ENCODE results near the gene LUZP4. TPM values are rescaled to one million over a fixed set of nuclear protein-coding genes. Genes with fewer than 3 reads are reported as not detected.
A peak's percentile ranks its signal among the peaks of the same experiment; 100 is the strongest.

LUZP4 gene
- total and polyA plus RNA-seq, 2 of the 13 experiments (the other 11 are each of a cell fraction or from before 2014, with no cell fraction given): not detected

- TF ChIP-seq E2F2 (CRISPR knock-in tag; IDR thresholded peaks at IDR 0.05; ENCODE audit: borderline replicate concordance) (no peak), HOXA9 (CRISPR knock-in tag; IDR thresholded peaks at IDR 0.05; ENCODE audit: borderline replicate concordance) (no peak), ZNF501 (CRISPR knock-in tag; IDR thresholded peaks at IDR 0.05) (no peak), IKZF1 (IDR thresholded peaks at IDR 0.05) (no peak), ATF2 (CRISPR knock-in tag; IDR thresholded peaks at IDR 0.05) (no peak), FOXA3 (CRISPR knock-in tag; IDR thresholded peaks at IDR 0.05) (peak; percentile 77), ZNF547 (CRISPR knock-in tag; IDR thresholded peaks at IDR 0.05) (no peak), ETV5 (CRISPR knock-in tag; IDR thresholded peaks at IDR 0.05; ENCODE audit: borderline replicate concordance) (no peak), PPARG (CRISPR knock-in tag; conservative IDR thresholded peaks at IDR 0.05) (0 out of 2 replicates have a peak, but pooled peaks have one; percentile 25), MXD4 (CRISPR knock-in tag; IDR thresholded peaks at IDR 0.05) (no peak), ZFAT (CRISPR knock-in tag; conservative IDR thresholded peaks at IDR 0.05) (no peak), ZNF670 (CRISPR knock-in tag; IDR thresholded peaks at IDR 0.05; ENCODE audit: borderline replicate concordance) (no peak), TRAFD1 (CRISPR knock-in tag; IDR thresholded peaks at IDR 0.05; ENCODE audit: borderline replicate concordance) (no peak), ZNF609 (CRISPR knock-in tag; IDR thresholded peaks at IDR 0.05; ENCODE audit: borderline replicate concordance) (no peak), MAFK (conservative IDR thresholded peaks at IDR 0.05 in 1 of 2, IDR thresholded peaks at IDR 0.05 in 1 of 2; ENCODE audit: low read length in 2 of 2) (peak; percentile 38 to 67; a peak in 3 of 4 replicates), RCOR2 (CRISPR knock-in tag; IDR thresholded peaks at IDR 0.05) (0 out of 2 replicates have a peak, but pooled peaks have one; percentile 16), IRF9 (CRISPR knock-in tag; IDR thresholded peaks at IDR 0.05; ENCODE audit: borderline replicate concordance) (no peak), MBD4 (IDR thresholded peaks at IDR 0.05; ENCODE audit: borderline replicate concordance, low read length) (no peak), ZNF143 (CRISPR knock-in tag; IDR thresholded peaks at IDR 0.05) (no peak), CBX2 (IDR thresholded peaks at IDR 0.05; ENCODE audit: low read depth, low read length) (no peak), CBX2 (CRISPR knock-in tag; IDR thresholded peaks at IDR 0.05; ENCODE audit: low read depth) (no peak), ISL2 (CRISPR knock-in tag; IDR thresholded peaks at IDR 0.05) (no peak)
Observed at GRCh38 chrX:115341421-115341820, 51.9 kb downstream of the LUZP4 start (continued).
